ENCODE results near the gene POMZP3.
"Not testable (repeated sequence)": the region's sequence is repeated elsewhere in the genome, so short reads cannot be mapped to it uniquely, and the experiment has no call there.

- not testable (repeated sequence) for TF ChIP-seq BCL3 (IDR thresholded peaks at IDR 0.05); JUNB (IDR thresholded peaks at IDR 0.05); CTCF (IDR thresholded peaks at IDR 0.05); REST (IDR thresholded peaks at IDR 0.05); MYC (IDR thresholded peaks at IDR 0.05; ENCODE audit: borderline replicate concordance, low read length); RARB (CRISPR knock-in tag; IDR thresholded peaks at IDR 0.05); RFX5 (IDR thresholded peaks at IDR 0.05); RNF2 (IDR thresholded peaks at IDR 0.05; ENCODE audit: borderline replicate concordance, low read depth); KDM1A (IDR thresholded peaks at IDR 0.05; ENCODE audit: low read depth); MAZ (IDR thresholded peaks at IDR 0.05; ENCODE audit: borderline replicate concordance, low read depth, low read length); HDAC2 (IDR thresholded peaks at IDR 0.05); POLR2A (IDR thresholded peaks at IDR 0.05; ENCODE audit: low read length); HOXA7 (CRISPR knock-in tag; IDR thresholded peaks at IDR 0.05)
Observed at GRCh38 chr7:76612232-76612631, 14.8 kb downstream of the POMZP3 start.
